ENCODE results near the gene SIKE1. TPM values are rescaled to one million over a fixed set of nuclear protein-coding genes. Genes with fewer than 3 reads are reported as not detected.
"Not testable (repeated sequence)": the region's sequence is repeated elsewhere in the genome, so short reads cannot be mapped to it uniquely, and the experiment has no call there.

The SIKE1 gene
- total RNA-seq, result 10 to 100 TPM; 24.8 to 26.9 TPM

DNA sequence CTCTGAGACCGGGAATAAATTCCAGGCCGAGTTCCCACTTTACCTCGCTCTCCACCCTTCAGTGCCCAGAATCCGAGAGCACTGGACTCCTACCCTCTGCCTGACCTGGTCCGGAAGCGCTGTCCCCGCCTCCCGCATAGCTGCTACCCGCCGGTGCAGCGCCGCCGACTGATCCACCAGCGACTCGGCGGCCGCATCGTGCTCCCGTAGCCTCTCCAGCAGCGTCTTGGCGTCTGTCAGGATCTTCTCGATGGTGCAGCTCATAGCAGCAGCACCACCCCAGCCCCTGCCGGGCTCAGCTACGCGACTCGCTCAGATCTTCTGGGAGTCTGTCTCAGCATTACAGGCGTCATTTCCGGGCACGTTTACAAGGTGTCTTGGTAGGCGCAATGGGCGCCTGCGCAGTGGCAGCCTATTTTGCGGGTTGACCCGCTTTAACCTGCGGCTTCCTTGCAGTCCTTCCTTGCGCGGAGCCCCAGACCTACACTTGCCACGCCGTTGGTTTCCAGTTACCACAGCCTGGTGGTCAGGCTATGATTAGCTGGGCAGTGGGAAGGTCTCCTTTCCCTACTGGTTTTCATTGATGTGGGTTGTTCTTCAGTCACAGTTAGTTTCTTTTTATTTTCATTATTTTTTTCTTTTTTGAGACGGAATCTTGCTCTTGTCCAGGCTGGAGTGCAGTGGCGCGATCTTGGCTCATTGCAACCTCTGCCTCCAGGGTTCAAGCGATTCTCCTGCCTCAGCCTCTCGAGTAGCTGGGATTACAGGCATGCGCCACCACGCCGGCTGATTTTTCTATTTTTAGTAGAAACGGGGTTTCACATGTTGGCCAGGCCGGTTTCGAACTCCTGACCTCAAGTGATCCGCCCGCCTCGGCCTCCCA is at the start of gene SIKE1:
Gene SIKE1, minus strand, starts transcription at position 342 of the 883 bp plus-strand sequence. Its CDS starts 78 bp downstream, at position 264.
- peak; percentile 94 for DNase-seq (ENCODE audit: low spot score)
- no peaks in the 10 kb centered on the region for H3K9me3 ChIP-seq
- H3K27ac ChIP-seq, result peak within 1 kb of the TSS; percentile 85 to 88
- TF ChIP-seq, protein P1, sequence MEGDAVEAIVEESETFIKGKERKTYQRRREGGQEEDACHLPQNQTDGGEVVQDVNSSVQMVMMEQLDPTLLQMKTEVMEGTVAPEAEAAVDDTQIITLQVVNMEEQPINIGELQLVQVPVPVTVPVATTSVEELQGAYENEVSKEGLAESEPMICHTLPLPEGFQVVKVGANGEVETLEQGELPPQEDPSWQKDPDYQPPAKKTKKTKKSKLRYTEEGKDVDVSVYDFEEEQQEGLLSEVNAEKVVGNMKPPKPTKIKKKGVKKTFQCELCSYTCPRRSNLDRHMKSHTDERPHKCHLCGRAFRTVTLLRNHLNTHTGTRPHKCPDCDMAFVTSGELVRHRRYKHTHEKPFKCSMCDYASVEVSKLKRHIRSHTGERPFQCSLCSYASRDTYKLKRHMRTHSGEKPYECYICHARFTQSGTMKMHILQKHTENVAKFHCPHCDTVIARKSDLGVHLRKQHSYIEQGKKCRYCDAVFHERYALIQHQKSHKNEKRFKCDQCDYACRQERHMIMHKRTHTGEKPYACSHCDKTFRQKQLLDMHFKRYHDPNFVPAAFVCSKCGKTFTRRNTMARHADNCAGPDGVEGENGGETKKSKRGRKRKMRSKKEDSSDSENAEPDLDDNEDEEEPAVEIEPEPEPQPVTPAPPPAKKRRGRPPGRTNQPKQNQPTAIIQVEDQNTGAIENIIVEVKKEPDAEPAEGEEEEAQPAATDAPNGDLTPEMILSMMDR (IDR thresholded peaks at IDR 0.05), result peak in 1 of 2 donors; percentile 40
- H3K27me3 ChIP-seq, result no peaks in the 10 kb centered on the region
- no peaks in the 10 kb centered on the region for H3K36me3 ChIP-seq
- peaks cover 0 to 13% of the 10 kb centered on the region in 2 donors for H3K4me1 ChIP-seq
- H3K4me3 ChIP-seq, result peak within 1 kb of the TSS; percentile 66 to 75

DNA sequence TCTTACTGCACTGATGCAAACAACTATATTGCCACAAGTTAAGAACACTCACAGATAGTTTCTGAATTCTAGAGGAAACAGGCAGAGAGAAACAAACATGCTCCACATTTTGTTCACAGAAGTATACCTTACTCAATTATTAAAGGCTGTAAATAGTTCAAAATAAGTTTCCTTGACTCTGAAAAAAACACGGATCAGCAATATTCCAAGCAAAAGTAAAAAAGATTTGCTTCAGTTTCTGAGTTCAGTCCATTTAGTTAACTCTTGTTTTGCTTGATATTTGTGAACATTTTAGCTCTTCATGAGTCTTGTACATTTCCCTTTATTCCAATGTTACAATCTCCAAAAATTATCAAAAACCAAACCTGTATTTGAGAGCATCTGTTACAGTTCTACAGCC is 49.6 kb upstream of the SIKE1 start:
- not testable (repeated sequence) for H3K9me3 ChIP-seq; H3K4me3 ChIP-seq; DNase-seq (ENCODE audit: low spot score); H3K27ac ChIP-seq; H3K36me3 ChIP-seq; H3K27me3 ChIP-seq; H3K4me1 ChIP-seq

DNA sequence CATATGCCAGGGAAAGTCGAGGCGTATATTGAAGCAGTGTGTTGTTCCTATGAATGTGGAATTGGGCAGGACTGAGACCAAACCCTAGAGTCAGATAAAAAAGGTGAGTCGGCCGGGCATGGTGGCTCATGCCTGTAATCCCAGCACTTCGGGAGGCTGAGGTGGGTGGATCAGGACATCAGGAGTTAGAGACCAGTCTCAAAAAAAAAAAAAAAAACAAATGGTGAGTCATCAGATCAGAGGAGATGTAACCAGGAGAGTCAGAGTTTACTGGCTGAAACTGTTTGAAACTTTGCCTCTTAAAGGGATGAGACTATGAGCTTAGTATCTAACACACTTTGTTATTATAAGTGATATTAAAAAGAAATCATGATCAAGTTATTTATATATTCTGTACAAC is 47.8 kb upstream of the SIKE1 start:
- no peak overlapping the region for H3K4me3 ChIP-seq
- no peak for DNase-seq (ENCODE audit: low spot score)
- peaks cover 0 to 6% of the 10 kb centered on the region in 2 donors for H3K9me3 ChIP-seq
- no peaks in the 10 kb centered on the region for H3K4me1 ChIP-seq
- TF ChIP-seq, protein P1 (IDR thresholded peaks at IDR 0.05), result no peak
- H3K27ac ChIP-seq, result no peak overlapping the region
- H3K36me3 ChIP-seq, result no peaks in the 10 kb centered on the region
- no peaks in the 10 kb centered on the region for H3K27me3 ChIP-seq

DNA sequence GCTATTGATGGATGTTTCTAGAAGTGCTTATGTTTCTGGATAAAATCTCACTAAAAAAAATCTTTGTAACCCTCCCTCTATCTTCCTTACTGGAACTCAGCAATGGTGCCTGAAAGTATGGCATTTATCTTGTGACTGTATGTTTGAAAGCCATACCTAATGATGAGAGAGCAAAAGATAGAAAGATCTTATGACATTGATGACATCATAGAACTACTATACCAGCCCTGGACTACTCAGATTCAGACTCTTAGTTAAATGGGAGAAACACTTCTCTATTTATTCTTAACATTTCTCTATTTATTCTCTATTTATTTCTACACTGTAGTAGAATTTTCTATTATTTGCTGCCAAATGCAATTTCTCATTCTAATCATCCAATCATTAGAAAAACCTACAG is 41.5 kb upstream of the SIKE1 start:
- Histone ChIP-seq H3K4me3 (no peak overlapping the region), H3K27me3 (no peaks in the 10 kb centered on the region), H3K9me3 (peaks cover 0 to 32% of the 10 kb centered on the region in 2 donors), H3K27ac (no peak overlapping the region), H3K4me1 (no peaks in the 10 kb centered on the region), H3K36me3 (no peaks in the 10 kb centered on the region)
- DNase-seq (ENCODE audit: low spot score), result no peak
- TF ChIP-seq, protein P1 (IDR thresholded peaks at IDR 0.05), result no peak

DNA sequence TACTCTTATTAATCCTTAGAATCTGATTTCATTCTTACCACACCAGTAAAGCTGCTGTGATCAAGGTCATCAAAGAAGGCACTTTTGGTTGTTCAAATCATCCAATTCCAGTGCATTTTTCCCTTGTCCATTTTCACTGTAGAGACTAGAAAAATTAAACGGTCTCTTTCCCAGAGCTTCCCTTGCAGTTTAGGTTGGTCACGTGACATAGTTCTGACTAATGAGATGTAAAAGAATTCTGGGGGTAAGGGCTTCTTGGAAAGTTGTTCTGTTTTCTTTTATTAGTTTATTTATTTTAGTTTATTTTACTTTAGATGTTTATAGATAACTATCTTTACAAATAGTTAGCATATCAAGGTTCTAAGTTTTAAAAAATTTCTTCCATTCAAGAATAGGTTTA is 39.9 kb upstream of the SIKE1 start:
- H3K36me3 ChIP-seq, result no peaks in the 10 kb centered on the region
- no peak for DNase-seq (ENCODE audit: low spot score)
- H3K4me3 ChIP-seq, result no peak overlapping the region
- TF ChIP-seq, protein P1 (IDR thresholded peaks at IDR 0.05), result no peak
- H3K27ac ChIP-seq, result no peak overlapping the region
- H3K9me3 ChIP-seq, result peaks cover 0 to 26% of the 10 kb centered on the region in 2 donors
- no peaks in the 10 kb centered on the region for H3K27me3 ChIP-seq
- no peaks in the 10 kb centered on the region for H3K4me1 ChIP-seq

DNA sequence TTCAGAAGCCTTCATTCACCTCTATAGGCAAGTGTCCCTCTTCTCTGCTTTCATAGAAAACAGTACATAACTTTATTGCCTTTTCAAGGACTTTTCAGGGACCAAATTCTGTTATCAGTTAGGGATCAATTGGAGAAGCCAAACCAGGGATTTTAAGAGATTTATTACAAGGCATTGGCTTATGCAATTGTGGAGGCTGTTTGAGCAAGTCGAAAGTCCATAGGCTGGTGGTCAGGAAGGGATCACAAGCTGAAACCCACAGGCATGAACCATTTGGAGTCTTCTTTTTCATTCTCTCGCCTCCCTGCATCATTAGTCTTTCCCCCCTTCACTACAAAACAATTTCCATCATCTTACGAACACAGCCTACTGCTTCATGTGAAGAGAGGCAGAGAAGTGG is 39.4 kb upstream of the SIKE1 start:
- peaks cover 0 to 26% of the 10 kb centered on the region in 2 donors for H3K9me3 ChIP-seq
- H3K27ac ChIP-seq, result no peak overlapping the region
- TF ChIP-seq, protein P1 (IDR thresholded peaks at IDR 0.05), result no peak
- no peak for DNase-seq (ENCODE audit: low spot score)
- H3K4me3 ChIP-seq, result no peak overlapping the region
- H3K36me3 ChIP-seq, result no peaks in the 10 kb centered on the region
- H3K4me1 ChIP-seq, result no peaks in the 10 kb centered on the region
- no peaks in the 10 kb centered on the region for H3K27me3 ChIP-seq

DNA sequence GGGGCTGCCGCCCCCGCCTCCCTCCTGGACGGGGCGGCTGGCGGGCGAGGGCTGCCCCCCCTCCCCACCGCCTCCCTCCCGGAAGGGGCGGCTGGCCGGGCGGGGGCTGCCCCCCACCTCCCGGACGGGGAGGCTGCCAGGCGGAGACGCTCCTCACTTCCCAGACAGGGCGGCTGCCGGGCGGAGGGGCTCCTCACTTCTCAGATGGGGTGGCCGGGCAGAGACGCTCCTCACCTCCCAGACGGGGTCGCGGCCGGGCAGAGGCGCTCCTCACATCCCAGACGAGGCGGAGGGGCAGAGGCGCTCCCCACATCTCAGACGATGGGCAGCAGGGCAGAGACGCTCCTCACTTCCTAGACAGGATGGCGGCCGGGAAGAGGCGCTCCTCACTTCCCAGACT is 24.0 kb upstream of the SIKE1 start:
- DNase-seq (ENCODE audit: low spot score); H3K4me1 ChIP-seq; H3K27me3 ChIP-seq; H3K36me3 ChIP-seq; H3K9me3 ChIP-seq; H3K4me3 ChIP-seq; H3K27ac ChIP-seq: not testable (repeated sequence)
